ENCODE data around the gene PRPH. TPM values are rescaled to one million over a fixed set of nuclear protein-coding genes. Genes with fewer than 3 reads are reported as not detected.
"Not testable (repeated sequence)": the region's sequence is repeated elsewhere in the genome, so short reads cannot be mapped to it uniquely, and the experiment has no call there.

Gene PRPH
- not detected in 2 replicates for total RNA-seq

GRCh38 chr12:49295082-49295936, at the start of gene PRPH:
TSS of gene PRPH (plus strand) at chr12:49295147. CDS start at chr12:49295201, 54 bp downstream.
- Mint-ChIP-seq H3K9me3 (no peaks in the 10 kb centered on the region), H3K27me3 (ENCODE audit: low read depth) (peaks cover 53% of the 10 kb centered on the region), H3K27ac (no peak within 1 kb of the TSS), H3K4me1 (ENCODE audit: low read depth) (peaks cover 17% of the 10 kb centered on the region), H3K36me3 (ENCODE audit: low read depth) (no peaks in the 10 kb centered on the region), H3K4me3 (ENCODE audit: low read depth) (no peak within 1 kb of the TSS)
- no peak for DNase-seq (ENCODE audit: low spot score)
- intact Hi-C loops (cut with micrococcal nuclease), result loop anchor here (5.0 kb wide), 1 partner anchor 217 kb away; no protein-coding TSS in a partner anchor

DNA sequence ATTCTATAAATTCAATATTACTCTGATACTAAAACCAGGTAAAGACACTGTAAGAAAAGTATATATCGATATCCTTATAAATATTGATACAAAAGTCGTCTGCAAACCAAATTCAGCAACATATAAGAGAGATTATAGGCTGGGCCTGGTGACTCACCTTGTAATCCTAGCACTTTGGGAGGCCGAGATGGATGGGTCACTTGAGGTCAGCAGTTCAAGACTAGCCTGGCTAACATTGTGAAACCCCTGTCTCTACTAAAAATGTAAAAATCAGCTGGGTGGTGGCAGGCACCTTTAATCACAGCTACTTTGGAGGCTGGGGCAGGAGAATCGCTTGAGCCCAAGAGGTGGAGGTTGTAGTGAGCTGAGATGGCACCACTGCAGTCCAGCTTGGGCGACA, 43.6 kb upstream of the PRPH start:
- no peak overlapping the region for H3K27ac Mint-ChIP-seq
- H3K36me3 Mint-ChIP-seq (ENCODE audit: low read depth), result no peaks in the 10 kb centered on the region
- no peaks in the 10 kb centered on the region for H3K27me3 Mint-ChIP-seq (ENCODE audit: low read depth)
- no peak overlapping the region for H3K4me3 Mint-ChIP-seq (ENCODE audit: low read depth)
- no peak for DNase-seq (ENCODE audit: low spot score)
- H3K4me1 Mint-ChIP-seq (ENCODE audit: low read depth), result peaks cover 7% of the 10 kb centered on the region
- no peaks in the 10 kb centered on the region for H3K9me3 Mint-ChIP-seq
- intact Hi-C loops (cut with micrococcal nuclease), result no loop called here

DNA sequence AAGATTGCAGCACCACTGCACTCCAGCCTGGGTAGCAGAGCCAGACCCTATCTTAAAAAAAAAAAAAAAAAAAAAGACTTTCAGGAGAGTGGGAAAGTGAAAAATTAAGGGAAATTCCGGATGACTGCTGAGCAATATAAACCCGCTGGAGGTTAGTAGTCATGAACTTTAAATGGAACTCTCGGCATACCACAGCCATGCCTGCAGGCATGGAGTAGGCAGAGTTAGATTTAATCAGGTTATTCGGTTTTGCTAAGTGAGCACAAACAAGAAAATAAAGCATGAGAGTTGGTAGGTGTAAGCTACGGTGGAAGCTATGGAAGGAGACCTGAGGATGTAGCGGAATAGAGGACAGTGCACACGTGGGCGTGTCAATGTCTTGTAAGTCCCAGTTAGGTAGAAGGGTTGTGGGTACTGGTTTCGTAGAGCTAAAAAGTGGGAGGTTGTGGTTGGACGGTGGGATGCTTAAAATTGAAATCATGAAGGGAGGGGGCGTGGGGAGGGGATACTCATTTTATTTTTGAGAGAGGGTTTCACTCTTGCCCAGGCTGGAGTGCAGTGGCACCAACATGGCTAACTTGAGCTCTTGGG, 41.8 kb upstream of the PRPH start:
- no peaks in the 10 kb centered on the region for H3K27me3 Mint-ChIP-seq (ENCODE audit: low read depth)
- no peaks in the 10 kb centered on the region for H3K9me3 Mint-ChIP-seq
- H3K4me1 Mint-ChIP-seq (ENCODE audit: low read depth), result peaks cover 11% of the 10 kb centered on the region
- intact Hi-C loops (cut with micrococcal nuclease), result no loop called here
- no peak for DNase-seq (ENCODE audit: low spot score)
- no peak overlapping the region for H3K4me3 Mint-ChIP-seq (ENCODE audit: low read depth)
- H3K36me3 Mint-ChIP-seq (ENCODE audit: low read depth), result no peaks in the 10 kb centered on the region
- H3K27ac Mint-ChIP-seq, result peak overlapping the region; percentile 39

- intact Hi-C loops (cut with micrococcal nuclease); H3K27ac Mint-ChIP-seq; H3K4me3 Mint-ChIP-seq (ENCODE audit: low read depth); DNase-seq (ENCODE audit: low spot score); H3K9me3 Mint-ChIP-seq; H3K27me3 Mint-ChIP-seq (ENCODE audit: low read depth); H3K36me3 Mint-ChIP-seq (ENCODE audit: low read depth): not testable (repeated sequence)
- peaks cover 18% of the 10 kb centered on the region for H3K4me1 Mint-ChIP-seq (ENCODE audit: low read depth)
These were observed 39.5 kb upstream of the PRPH start for GRCh38 chr12:49255456-49255855.

DNA sequence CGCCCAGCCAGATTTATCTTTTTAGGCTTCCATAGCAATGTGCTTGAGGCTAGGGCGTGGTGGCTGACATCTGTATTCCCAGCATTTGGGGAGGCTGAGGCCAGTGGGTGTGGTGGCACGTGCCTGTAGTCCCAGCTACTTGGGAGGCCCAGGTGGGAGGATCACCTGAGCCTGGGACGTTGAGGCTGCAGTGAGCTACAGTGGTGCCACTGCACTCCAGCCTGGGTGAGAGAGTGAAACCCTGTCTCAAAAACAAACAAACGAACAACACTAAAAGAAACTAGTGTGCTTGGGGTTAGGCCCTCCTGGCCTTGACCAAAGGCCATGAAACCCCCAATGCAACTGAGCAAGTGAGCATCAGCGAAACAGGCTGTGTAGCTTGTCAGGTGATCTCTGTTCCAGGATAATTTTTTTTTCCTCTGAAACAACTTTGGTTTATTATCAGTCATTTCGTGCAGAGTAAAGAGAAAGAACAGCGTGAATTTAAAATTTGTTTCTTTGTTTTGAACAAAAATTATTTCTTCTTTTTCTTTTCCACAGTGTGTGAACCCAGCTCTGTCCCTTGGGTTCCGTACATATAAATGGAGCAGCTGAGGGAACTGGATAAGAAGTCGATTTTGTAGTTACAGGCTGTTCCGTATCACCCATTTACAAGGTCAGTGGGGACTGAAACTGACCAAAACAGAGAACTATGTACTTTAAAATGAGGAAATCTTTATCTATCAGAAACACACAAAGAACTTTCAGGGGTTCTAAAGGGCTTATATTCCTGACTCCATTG, 38.9 kb upstream of the PRPH start:
- H3K4me1 Mint-ChIP-seq (ENCODE audit: low read depth), result peaks cover 18% of the 10 kb centered on the region
- no peaks in the 10 kb centered on the region for H3K9me3 Mint-ChIP-seq
- H3K36me3 Mint-ChIP-seq (ENCODE audit: low read depth), result peaks cover 4% of the 10 kb centered on the region
- intact Hi-C loops (cut with micrococcal nuclease), result no loop called here
- no peak overlapping the region for H3K4me3 Mint-ChIP-seq (ENCODE audit: low read depth)
- H3K27me3 Mint-ChIP-seq (ENCODE audit: low read depth), result no peaks in the 10 kb centered on the region
- DNase-seq (ENCODE audit: low spot score), result no peak
- H3K27ac Mint-ChIP-seq, result no peak overlapping the region

DNA sequence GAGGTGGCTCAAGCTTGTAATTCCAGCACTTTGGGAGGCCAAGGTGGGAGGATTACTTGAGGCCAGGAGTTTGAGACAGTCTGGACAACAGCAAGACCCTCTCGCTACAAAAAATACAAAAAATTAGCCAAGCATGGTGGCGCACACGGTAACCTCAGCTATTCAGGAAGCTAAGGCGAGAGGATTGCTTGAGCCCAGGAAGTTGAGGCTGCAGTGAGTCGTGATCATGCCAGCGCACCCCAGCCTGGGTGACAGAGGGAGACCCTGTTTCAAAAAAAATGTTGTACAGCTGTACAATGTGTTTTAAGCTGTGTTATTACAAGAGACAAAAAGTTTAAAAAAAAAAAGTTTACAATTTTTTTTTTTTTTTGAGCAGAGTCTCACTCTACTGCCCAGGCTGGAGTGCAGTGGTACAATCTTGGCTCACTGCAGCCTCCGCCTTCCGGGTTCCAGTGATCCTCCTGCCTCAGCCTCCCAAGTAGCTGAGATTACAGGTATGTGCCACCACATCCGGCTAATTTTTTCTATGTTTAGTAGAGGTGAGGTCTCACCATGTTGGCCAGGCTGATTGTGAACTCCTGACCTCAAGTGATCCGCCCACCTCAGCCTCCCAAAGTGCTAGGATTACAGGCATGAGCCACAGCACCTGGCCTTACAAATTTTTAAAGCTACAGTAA, 37.3 kb upstream of the PRPH start:
- H3K4me1 Mint-ChIP-seq (ENCODE audit: low read depth), result peaks cover 18% of the 10 kb centered on the region
- H3K4me3 Mint-ChIP-seq (ENCODE audit: low read depth); H3K27ac Mint-ChIP-seq; H3K27me3 Mint-ChIP-seq (ENCODE audit: low read depth); H3K9me3 Mint-ChIP-seq; DNase-seq (ENCODE audit: low spot score); H3K36me3 Mint-ChIP-seq (ENCODE audit: low read depth); intact Hi-C loops (cut with micrococcal nuclease): not testable (repeated sequence)

DNA sequence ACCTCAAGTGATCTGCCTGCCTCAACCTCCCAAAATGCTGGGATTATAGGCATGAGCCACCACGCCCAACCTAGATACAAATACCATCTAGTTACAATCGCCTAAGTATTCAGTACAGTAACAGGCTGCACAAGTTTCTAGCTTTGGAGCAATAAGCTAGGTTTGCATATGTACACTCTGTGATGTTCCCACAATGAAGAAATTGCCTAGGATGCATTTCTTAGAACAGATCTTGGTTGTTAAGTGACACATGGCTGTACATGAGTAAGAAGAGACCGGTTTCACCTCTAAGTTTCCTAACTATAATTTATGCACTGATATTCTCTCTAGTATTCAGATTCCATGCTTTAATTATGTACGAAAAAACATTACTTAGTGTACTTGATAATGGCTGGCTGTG, 35.5 kb upstream of the PRPH start:
- peaks cover 8% of the 10 kb centered on the region for H3K36me3 Mint-ChIP-seq (ENCODE audit: low read depth)
- H3K4me3 Mint-ChIP-seq (ENCODE audit: low read depth), result no peak overlapping the region
- H3K27ac Mint-ChIP-seq, result no peak overlapping the region

GRCh38 chr12:49260166-49260565, 34.8 kb upstream of the PRPH start:
- no peaks in the 10 kb centered on the region for H3K27me3 Mint-ChIP-seq (ENCODE audit: low read depth)
- DNase-seq (ENCODE audit: low spot score), result no peak
- H3K27ac Mint-ChIP-seq, result no peak overlapping the region
- H3K36me3 Mint-ChIP-seq (ENCODE audit: low read depth), result peaks cover 8% of the 10 kb centered on the region
- no peaks in the 10 kb centered on the region for H3K9me3 Mint-ChIP-seq
- intact Hi-C loops (cut with micrococcal nuclease), result no loop called here
- H3K4me1 Mint-ChIP-seq (ENCODE audit: low read depth), result peaks cover 25% of the 10 kb centered on the region
- no peak overlapping the region for H3K4me3 Mint-ChIP-seq (ENCODE audit: low read depth)

More for the DNA sequence above, 35.5 kb upstream of the PRPH start:
- no peaks in the 10 kb centered on the region for H3K27me3 Mint-ChIP-seq (ENCODE audit: low read depth)
- DNase-seq (ENCODE audit: low spot score), result no peak
- peaks cover 25% of the 10 kb centered on the region for H3K4me1 Mint-ChIP-seq (ENCODE audit: low read depth)
- intact Hi-C loops (cut with micrococcal nuclease), result no loop called here
- H3K9me3 Mint-ChIP-seq, result no peaks in the 10 kb centered on the region

- no peaks in the 10 kb centered on the region for H3K9me3 Mint-ChIP-seq
- H3K4me3 Mint-ChIP-seq (ENCODE audit: low read depth), result no peak overlapping the region
- no peak overlapping the region for H3K27ac Mint-ChIP-seq
- peaks cover 25% of the 10 kb centered on the region for H3K4me1 Mint-ChIP-seq (ENCODE audit: low read depth)
- H3K27me3 Mint-ChIP-seq (ENCODE audit: low read depth), result no peaks in the 10 kb centered on the region
- peaks cover 13% of the 10 kb centered on the region for H3K36me3 Mint-ChIP-seq (ENCODE audit: low read depth)
- intact Hi-C loops (cut with micrococcal nuclease), result no loop called here
- no peak for DNase-seq (ENCODE audit: low spot score)
These were observed 34.2 kb upstream of the PRPH start for GRCh38 chr12:49260571-49261363.

DNA sequence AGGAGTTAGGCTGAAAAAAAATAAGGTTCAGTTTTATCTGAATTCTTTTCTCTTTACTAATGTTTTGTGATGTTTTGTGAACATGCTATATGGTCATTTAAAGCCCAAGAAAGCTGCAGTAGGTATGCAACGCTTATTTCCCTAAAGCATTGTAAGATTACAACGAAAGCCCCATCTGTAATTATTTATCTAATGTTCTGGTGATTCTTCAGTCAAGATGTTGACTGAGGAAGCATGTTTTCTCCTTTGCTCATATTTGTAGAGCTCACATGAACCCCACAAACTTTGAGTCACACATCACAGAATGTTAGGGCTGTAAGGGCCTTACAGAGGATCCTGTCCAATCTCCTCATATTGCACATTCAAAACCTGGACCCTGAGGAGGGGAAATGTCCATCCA, 33.2 kb upstream of the PRPH start:
- Mint-ChIP-seq H3K4me1 (ENCODE audit: low read depth) (peaks cover 25% of the 10 kb centered on the region), H3K27ac (no peak overlapping the region), H3K4me3 (ENCODE audit: low read depth) (no peak overlapping the region), H3K27me3 (ENCODE audit: low read depth) (no peaks in the 10 kb centered on the region), H3K9me3 (no peaks in the 10 kb centered on the region), H3K36me3 (ENCODE audit: low read depth) (peaks cover 20% of the 10 kb centered on the region)
- DNase-seq (ENCODE audit: low spot score), result no peak
- intact Hi-C loops (cut with micrococcal nuclease), result no loop called here

- no peak for DNase-seq (ENCODE audit: low spot score)
- Mint-ChIP-seq H3K27ac (peak overlapping the region; percentile 51), H3K4me1 (ENCODE audit: low read depth) (peaks cover 30% of the 10 kb centered on the region), H3K27me3 (ENCODE audit: low read depth) (no peaks in the 10 kb centered on the region), H3K9me3 (no peaks in the 10 kb centered on the region), H3K4me3 (ENCODE audit: low read depth) (peak overlapping the region; percentile 87), H3K36me3 (ENCODE audit: low read depth) (peaks cover 32% of the 10 kb centered on the region)
- intact Hi-C loops (cut with micrococcal nuclease), result no loop called here
These were observed 31.6 kb upstream of the PRPH start for GRCh38 chr12:49263400-49263763.

GRCh38 chr12:49264466-49264872, 30.5 kb upstream of the PRPH start:
- H3K27ac Mint-ChIP-seq, result peak overlapping the region; percentile 98
- H3K4me3 Mint-ChIP-seq (ENCODE audit: low read depth), result peak overlapping the region; percentile 100
- no peaks in the 10 kb centered on the region for H3K9me3 Mint-ChIP-seq
- intact Hi-C loops (cut with micrococcal nuclease), result loop anchor here (1.0 to 2.0 kb wide), 3 partner anchors 29 to 76 kb away; partner anchors contain the start of genes TROAP and TUBA1A
- DNase-seq (ENCODE audit: low spot score), result no peak
- no peaks in the 10 kb centered on the region for H3K27me3 Mint-ChIP-seq (ENCODE audit: low read depth)
- H3K4me1 Mint-ChIP-seq (ENCODE audit: low read depth), result peaks cover 39% of the 10 kb centered on the region
- H3K36me3 Mint-ChIP-seq (ENCODE audit: low read depth), result peaks cover 43% of the 10 kb centered on the region
